Measurements from ENCODE around the gene AKAP6.

GRCh38 chr14:32865827-32866376 is 536.8 kb downstream of the AKAP6 start:
- TF ChIP-seq, protein P1, sequence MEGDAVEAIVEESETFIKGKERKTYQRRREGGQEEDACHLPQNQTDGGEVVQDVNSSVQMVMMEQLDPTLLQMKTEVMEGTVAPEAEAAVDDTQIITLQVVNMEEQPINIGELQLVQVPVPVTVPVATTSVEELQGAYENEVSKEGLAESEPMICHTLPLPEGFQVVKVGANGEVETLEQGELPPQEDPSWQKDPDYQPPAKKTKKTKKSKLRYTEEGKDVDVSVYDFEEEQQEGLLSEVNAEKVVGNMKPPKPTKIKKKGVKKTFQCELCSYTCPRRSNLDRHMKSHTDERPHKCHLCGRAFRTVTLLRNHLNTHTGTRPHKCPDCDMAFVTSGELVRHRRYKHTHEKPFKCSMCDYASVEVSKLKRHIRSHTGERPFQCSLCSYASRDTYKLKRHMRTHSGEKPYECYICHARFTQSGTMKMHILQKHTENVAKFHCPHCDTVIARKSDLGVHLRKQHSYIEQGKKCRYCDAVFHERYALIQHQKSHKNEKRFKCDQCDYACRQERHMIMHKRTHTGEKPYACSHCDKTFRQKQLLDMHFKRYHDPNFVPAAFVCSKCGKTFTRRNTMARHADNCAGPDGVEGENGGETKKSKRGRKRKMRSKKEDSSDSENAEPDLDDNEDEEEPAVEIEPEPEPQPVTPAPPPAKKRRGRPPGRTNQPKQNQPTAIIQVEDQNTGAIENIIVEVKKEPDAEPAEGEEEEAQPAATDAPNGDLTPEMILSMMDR (IDR thresholded peaks at IDR 0.05; ENCODE audit: insufficient read depth, low read depth, low read length) = no peak
- TF ChIP-seq EZH2 (IDR thresholded peaks at IDR 0.05; ENCODE audit: insufficient read depth, low read length) = no peak
